PC-9 (cell line): Measurements from ENCODE around the gene CDK3. TPM values are rescaled to one million over a fixed set of nuclear protein-coding genes. Genes with fewer than 3 reads are reported as not detected.

Source experiments
- BruUV-seq: library from RNA; stranded (reverse); fragments of 400-500 nt; replicated peaks from 2 replicates; lab custom pipeline; 2021; lab: Mats Ljungman, UMichigan
- CTCF ChIA-PET: fragments of 300-600 bp; sonication (Branson Sonifier 250); formaldehyde crosslinking; loops from one replicate; lab custom pipeline; 2022; ENCODE audit warnings: antibody characterized with exemption; lab: Charles Lee
- POLR2A ChIA-PET: fragments of 300-600 bp; sonication (Branson Sonifier 250); formaldehyde crosslinking; loops from one replicate; lab custom pipeline; 2022; ENCODE audit warnings: antibody characterized with exemption; ENCODE audit not compliant: unreplicated experiment; lab: Charles Lee
- DNase-seq, 2 experiments: peaks; one replicate each; pipeline versions ENCODE4 v3.0.0 to v3.0.0-alpha.2; 2015 to 2022; ENCODE audit warnings: mixed read lengths in 1 of 2
- H2AFZ ChIP-seq: fragments of 200-600 bp; sonication (generic); 2 replicates; pipeline ENCODE4 v1.8.1; 2017; ENCODE audit warnings: antibody characterized with exemption
- H3F3A ChIP-seq: fragments of 200-600 bp; sonication (generic); 2 replicates; pipeline ENCODE4 v1.8.1; 2017; ENCODE audit warnings: antibody characterized with exemption, mild to moderate bottlenecking, low read depth; ENCODE audit not compliant: insufficient read depth
- H3K27ac ChIP-seq: fragments of 200-600 bp; sonication (generic); 2 replicates; pipeline ENCODE4 v1.6.1; 2016; ENCODE audit warnings: mixed run types
- H3K27me3 ChIP-seq: fragments of 200-600 bp; sonication (generic); 2 replicates; pipeline ENCODE4 v1.6.1; 2016; ENCODE audit warnings: low read depth, mixed run types; ENCODE audit not compliant: insufficient read depth
- H3K36me3 ChIP-seq: fragments of 200-600 bp; sonication (generic); 2 replicates; pipeline ENCODE4 v1.6.1; 2016; ENCODE audit warnings: low read depth, mixed run types
- H3K4me1 ChIP-seq: fragments of 200-600 bp; sonication (generic); replicated peaks from 2 replicates; pipeline ENCODE4 v1.6.1; 2016; ENCODE audit warnings: mixed run types; ENCODE audit not compliant: insufficient read depth
- H3K4me2 ChIP-seq: fragments of 200-600 bp; sonication (generic); 2 replicates; pipeline ENCODE4 v1.6.1; 2017; ENCODE audit warnings: mixed run types
- H3K4me3 ChIP-seq: fragments of 200-600 bp; sonication (generic); 2 replicates; pipeline ENCODE4 v1.6.1; 2016; ENCODE audit warnings: mixed run types
- H3K79me2 ChIP-seq: fragments of 200-600 bp; sonication (generic); 2 replicates; pipeline ENCODE4 v1.6.1; 2017; ENCODE audit warnings: low read depth, mixed run types
- H3K9me2 ChIP-seq: fragments of 200-600 bp; sonication (generic); 2 replicates; pipeline ENCODE4 v1.8.1; 2017; ENCODE audit warnings: mild to moderate bottlenecking; ENCODE audit not compliant: insufficient read depth
- H3K9me3 ChIP-seq: fragments of 200-600 bp; sonication (generic); 2 replicates; pipeline ENCODE4 v1.8.1; 2016; ENCODE audit warnings: low read depth; ENCODE audit not compliant: insufficient read depth
- H4K20me1 ChIP-seq: fragments of 200-600 bp; sonication (generic); 2 replicates; pipeline ENCODE4 v1.8.1; 2017; ENCODE audit not compliant: insufficient read depth
- EZH2 ChIP-seq: fragments of 200-600 bp; sonication (generic); IDR thresholded peaks from 2 replicates; pipeline ENCODE4 v1.8.0; 2017; ENCODE audit warnings: antibody characterized with exemption, low read depth
- intact Hi-C: fragments of 100-400 bp; cut with micrococcal nuclease; formaldehyde crosslinking; loops from one replicate; pipeline ENCODE4 v1.10.0; 2022; ENCODE audit not compliant: unreplicated experiment
- total RNA-seq: library from RNA; stranded (reverse); gene quantifications from 2 replicates; pipeline ENCODE4 v1.2.3, GENCODE V29; 2021
- TF ChIP-seq, protein P1 (sequence below): fragments of 200-600 bp; sonication (generic); conservative IDR thresholded peaks from 2 replicates; pipeline ENCODE4 v1.6.1; 2017; ENCODE audit warnings: mixed run types, antibody characterized with exemption, mild to moderate bottlenecking, moderate library complexity

Gene CDK3
- total RNA-seq, 1 experiment from 2014 or later = 12.3 TPM

- H3K79me2 ChIP-seq = peaks cover 21% of the 10 kb centered on the region
- no peak overlapping the region for H2AFZ ChIP-seq
- no peaks in the 10 kb centered on the region for H3K36me3 ChIP-seq
- H3K4me1 ChIP-seq = peaks cover 6% of the 10 kb centered on the region
- no peaks in the 10 kb centered on the region for H3K9me2 ChIP-seq
- TF ChIP-seq, protein P1, sequence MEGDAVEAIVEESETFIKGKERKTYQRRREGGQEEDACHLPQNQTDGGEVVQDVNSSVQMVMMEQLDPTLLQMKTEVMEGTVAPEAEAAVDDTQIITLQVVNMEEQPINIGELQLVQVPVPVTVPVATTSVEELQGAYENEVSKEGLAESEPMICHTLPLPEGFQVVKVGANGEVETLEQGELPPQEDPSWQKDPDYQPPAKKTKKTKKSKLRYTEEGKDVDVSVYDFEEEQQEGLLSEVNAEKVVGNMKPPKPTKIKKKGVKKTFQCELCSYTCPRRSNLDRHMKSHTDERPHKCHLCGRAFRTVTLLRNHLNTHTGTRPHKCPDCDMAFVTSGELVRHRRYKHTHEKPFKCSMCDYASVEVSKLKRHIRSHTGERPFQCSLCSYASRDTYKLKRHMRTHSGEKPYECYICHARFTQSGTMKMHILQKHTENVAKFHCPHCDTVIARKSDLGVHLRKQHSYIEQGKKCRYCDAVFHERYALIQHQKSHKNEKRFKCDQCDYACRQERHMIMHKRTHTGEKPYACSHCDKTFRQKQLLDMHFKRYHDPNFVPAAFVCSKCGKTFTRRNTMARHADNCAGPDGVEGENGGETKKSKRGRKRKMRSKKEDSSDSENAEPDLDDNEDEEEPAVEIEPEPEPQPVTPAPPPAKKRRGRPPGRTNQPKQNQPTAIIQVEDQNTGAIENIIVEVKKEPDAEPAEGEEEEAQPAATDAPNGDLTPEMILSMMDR = no peak
- TF ChIP-seq EZH2 = no peak
- H3K4me2 ChIP-seq = no peak overlapping the region
- H3K27ac ChIP-seq = no peak overlapping the region
- H4K20me1 ChIP-seq = no peaks in the 10 kb centered on the region
- no peaks in the 10 kb centered on the region for H3K9me3 ChIP-seq
- no peaks in the 10 kb centered on the region for H3K27me3 ChIP-seq
- ChIA-PET POLR2A (interaction anchor here (0.7 kb wide), 1 partner anchor 224 kb away, joined by 4 read pairs; no protein-coding TSS in a partner anchor), CTCF (no interaction called here)
- intact Hi-C loops = no loop called here
- H3F3A ChIP-seq = no peaks in the 10 kb centered on the region
- no peak overlapping the region for H3K4me3 ChIP-seq
- no peak for DNase-seq
- no TSS peak for BruUV-seq
These were observed 21.6 kb downstream of the CDK3 start for GRCh38 chr17:76022285-76022684.

DNA sequence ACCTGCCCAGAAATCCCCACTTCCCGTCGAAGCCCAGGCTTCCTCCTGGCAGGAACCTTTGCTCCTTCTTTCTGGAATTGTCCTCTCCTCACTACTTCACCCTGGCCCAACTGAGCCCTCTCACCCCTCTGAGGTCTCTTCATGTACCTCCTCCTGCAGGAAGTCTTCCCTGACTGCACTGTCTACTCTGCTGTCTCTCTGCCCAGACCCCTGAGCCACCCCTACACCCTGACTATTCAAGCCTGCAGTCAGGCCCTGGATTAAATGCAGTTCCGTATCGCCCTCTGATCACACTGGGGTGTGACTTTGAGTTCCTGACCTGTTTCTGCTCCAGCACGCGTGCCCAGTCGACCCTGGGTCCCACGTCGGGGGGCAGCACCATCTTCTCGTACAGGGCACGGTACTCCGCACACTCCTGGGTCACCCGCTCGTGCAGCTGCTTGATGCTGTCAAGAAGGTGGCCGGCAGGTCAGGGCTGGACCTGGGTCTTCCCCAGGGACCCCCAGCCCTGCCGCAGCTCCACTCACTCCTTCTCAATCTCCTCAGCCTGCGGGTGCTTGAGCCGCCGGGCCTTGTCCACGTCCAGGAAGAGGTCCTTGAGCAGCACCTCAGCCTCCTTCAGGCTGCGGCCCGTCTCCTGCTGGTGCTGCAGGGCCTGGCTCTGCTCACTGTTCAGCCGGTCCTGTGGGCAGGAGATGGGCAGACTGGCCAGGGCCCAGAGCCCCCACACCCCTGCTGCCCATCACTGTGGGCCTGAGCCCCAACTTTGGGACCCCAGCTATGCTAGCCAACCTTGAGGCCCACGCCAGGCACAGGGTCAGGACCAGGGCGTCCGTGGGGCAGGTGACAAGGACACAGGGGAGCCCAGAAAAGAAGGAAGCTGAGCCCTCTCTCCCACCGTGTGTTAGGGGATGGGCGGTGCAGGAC lies 22.6 kb downstream of the CDK3 start:
- H3K9me3 ChIP-seq = no peaks in the 10 kb centered on the region
- H3K36me3 ChIP-seq = no peaks in the 10 kb centered on the region
- peaks cover 21% of the 10 kb centered on the region for H3K79me2 ChIP-seq
- intact Hi-C loops = no loop called here
- no peak overlapping the region for H2AFZ ChIP-seq
- no peaks in the 10 kb centered on the region for H3K9me2 ChIP-seq
- no peaks in the 10 kb centered on the region for H3F3A ChIP-seq
- CTCF ChIA-PET = no interaction called here
- no peak for DNase-seq
- H3K4me2 ChIP-seq = no peak overlapping the region
- TF ChIP-seq EZH2 = no peak
- TF ChIP-seq, protein P1 = no peak
- H4K20me1 ChIP-seq = no peaks in the 10 kb centered on the region
- H3K4me3 ChIP-seq = no peak overlapping the region
- no peak overlapping the region for H3K27ac ChIP-seq
- H3K4me1 ChIP-seq = peaks cover 12% of the 10 kb centered on the region
- no peaks in the 10 kb centered on the region for H3K27me3 ChIP-seq
- BruUV-seq = no TSS peak
- POLR2A ChIA-PET = no interaction called here

DNA sequence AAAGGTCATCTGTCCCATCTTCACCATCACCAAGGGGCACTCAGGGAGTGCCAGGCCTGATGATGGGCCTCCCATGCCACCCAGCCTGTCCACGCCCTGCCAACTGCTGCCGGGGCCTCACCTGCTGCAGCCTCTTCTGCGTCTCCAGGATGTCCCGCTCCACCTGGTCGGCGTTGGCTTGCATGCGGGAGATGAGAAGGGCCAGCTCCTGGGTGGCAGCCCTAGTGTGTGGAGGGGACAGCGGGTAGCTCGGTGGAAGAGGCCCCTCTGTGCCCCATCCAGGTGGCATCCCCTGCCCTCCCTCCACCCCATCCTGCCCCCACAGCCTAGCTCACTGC lies 23.2 kb downstream of the CDK3 start:
- Histone ChIP-seq H3K27ac (no peak overlapping the region), H3K4me1 (peaks cover 13% of the 10 kb centered on the region), H3K79me2 (peaks cover 21% of the 10 kb centered on the region), H4K20me1 (no peaks in the 10 kb centered on the region), H3K4me3 (no peak overlapping the region), H2AFZ (no peak overlapping the region), H3K9me3 (no peaks in the 10 kb centered on the region), H3K9me2 (no peaks in the 10 kb centered on the region), H3K27me3 (no peaks in the 10 kb centered on the region), H3F3A (no peaks in the 10 kb centered on the region), H3K36me3 (no peaks in the 10 kb centered on the region), H3K4me2 (no peak overlapping the region)
- no peak for DNase-seq
- no TSS peak for BruUV-seq
- ChIA-PET POLR2A (interaction anchor here (0.6 kb wide), 1 partner anchor 533 kb away, joined by 4 read pairs; no protein-coding TSS in a partner anchor), CTCF (no interaction called here)
- intact Hi-C loops = no loop called here
- TF ChIP-seq, protein P1 = no peak
- no peak for TF ChIP-seq EZH2
